ENCODE measurements around the gene PRSS2.

Gene PRSS2

DNA sequence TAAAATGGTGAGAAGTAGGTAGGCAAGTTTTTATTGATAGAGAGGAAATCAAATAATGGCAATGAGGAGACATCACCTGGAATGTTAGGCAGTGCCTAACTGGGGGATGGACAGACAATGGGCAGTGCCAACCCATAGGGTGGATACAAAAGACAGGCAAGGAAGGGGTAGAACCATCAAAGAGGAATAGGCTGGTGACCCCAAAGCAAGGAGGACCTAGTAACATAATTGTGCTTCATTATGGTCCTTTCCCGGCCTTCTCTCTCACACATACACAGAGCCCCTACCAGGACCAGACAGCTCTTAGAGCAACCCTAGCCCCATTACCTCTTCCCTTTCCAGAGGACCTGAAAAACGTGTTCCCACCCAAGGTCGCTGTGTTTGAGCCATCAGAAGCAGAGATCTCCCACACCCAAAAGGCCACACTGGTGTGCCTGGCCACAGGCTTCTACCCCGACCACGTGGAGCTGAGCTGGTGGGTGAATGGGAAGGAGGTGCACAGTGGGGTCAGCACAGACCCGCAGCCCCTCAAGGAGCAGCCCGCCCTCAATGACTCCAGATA, 30.0 kb downstream of the PRSS2 start:
- DNase-seq (ENCODE audit: low spot score): no peak

GRCh38 chr7:142801601-142802295, 31.0 kb downstream of the PRSS2 start:
- DNase-seq (ENCODE audit: low spot score): no peak

GRCh38 chr7:142802301-142802700, 31.5 kb downstream of the PRSS2 start:
- DNase-seq (ENCODE audit: low spot score): no peak

GRCh38 chr7:142803901-142804300, 33.1 kb downstream of the PRSS2 start:
- DNase-seq (ENCODE audit: low spot score): no peak

GRCh38 chr7:142804728-142805207, 34.0 kb downstream of the PRSS2 start:
- no peak for DNase-seq (ENCODE audit: low spot score)

GRCh38 chr7:142805350-142806021, 34.7 kb downstream of the PRSS2 start:
- no peak for DNase-seq (ENCODE audit: low spot score)

DNA sequence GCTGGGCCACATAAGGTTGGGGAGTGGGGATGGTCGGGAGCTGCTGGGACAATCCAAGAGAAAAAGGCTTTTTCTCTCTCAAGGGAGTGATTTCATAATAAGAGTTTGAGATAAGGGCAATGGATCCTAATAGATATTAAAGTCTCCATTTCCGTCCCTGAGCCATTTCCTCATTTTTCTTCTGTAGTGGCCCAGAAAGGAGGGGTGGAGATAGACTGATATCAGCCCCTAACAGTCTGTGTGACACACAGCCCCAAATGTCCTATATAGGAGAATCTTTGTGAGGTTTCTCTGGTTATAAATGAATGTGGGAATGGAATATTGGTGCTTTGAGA, 35.2 kb downstream of the PRSS2 start:
- no peak for DNase-seq (ENCODE audit: low spot score)

- no peak for DNase-seq (ENCODE audit: low spot score)
Observed at GRCh38 chr7:142806957-142807356, 36.2 kb downstream of the PRSS2 start.

GRCh38 chr7:142807855-142808460, 37.2 kb downstream of the PRSS2 start:
- DNase-seq (ENCODE audit: low spot score): no peak

GRCh38 chr7:142808461-142808801, 37.7 kb downstream of the PRSS2 start:
- no peak for DNase-seq (ENCODE audit: low spot score)

DNA sequence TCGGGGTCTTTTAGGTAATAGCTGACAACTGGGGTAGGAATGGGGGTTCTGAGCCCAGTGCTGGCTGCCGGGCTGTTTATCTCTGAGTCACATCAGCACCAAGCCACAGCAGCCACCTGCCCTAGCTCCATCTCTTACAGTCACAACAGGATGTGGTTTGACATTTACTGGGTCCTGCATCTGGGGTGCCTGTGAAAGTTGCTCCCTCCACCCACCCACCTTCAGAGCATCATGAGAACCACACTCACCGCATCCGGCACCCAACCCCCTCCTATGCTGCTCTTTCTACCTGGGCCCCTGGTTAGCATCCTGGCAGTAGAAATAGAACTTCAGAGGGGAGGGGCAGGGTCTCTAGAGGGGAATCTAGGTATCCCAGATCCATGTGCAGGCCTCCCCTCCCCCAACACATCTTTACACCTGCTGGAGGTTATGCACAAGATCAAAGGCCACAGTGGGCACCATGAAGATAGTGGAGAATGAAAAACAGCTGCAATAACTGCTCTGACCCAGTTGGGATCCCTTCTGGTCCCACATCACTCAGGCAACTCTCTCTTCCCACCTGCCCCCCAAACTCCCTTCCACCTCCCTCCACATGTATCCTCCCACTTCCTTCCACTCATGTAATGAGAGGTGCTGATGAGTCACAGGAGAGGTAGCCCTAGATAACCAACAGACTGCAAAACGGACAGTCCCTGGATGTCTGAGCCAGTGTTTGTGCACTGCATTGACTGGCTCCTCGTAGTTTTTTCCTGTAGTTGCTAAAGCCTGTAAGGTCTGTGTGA, 38.2 kb downstream of the PRSS2 start:
- DNase-seq (ENCODE audit: low spot score): no peak

GRCh38 chr7:142809671-142810070, 38.9 kb downstream of the PRSS2 start:
- DNase-seq (ENCODE audit: low spot score): no peak

DNA sequence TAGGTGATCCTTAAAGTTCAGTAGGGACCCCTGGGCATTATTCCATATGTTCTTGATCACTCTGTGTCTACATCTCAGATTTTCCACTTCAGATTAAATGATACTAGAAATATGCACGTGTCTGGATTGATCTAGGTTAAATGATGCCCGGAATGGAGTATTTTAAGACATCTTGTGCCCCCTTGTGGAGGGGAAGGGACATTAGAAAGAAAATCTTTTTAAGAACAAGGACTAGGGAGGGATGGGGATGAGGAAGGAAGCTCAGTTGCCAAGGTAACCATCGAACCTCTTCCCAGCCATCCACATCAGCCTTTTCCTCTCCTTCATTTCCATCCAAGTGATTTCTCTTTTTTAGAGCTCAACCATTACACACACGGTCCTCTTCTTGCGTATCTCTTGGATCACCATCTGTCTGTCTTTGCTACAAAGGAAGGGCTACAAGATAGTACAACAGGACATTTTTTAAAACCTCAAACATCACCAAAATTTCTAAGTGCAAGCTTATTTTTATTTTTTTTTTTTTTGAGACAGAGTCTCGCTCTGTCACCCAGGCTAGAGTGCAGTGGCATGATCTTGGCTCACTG, 40.5 kb downstream of the PRSS2 start:
- peak; percentile 64 for DNase-seq (ENCODE audit: low spot score)

DNA sequence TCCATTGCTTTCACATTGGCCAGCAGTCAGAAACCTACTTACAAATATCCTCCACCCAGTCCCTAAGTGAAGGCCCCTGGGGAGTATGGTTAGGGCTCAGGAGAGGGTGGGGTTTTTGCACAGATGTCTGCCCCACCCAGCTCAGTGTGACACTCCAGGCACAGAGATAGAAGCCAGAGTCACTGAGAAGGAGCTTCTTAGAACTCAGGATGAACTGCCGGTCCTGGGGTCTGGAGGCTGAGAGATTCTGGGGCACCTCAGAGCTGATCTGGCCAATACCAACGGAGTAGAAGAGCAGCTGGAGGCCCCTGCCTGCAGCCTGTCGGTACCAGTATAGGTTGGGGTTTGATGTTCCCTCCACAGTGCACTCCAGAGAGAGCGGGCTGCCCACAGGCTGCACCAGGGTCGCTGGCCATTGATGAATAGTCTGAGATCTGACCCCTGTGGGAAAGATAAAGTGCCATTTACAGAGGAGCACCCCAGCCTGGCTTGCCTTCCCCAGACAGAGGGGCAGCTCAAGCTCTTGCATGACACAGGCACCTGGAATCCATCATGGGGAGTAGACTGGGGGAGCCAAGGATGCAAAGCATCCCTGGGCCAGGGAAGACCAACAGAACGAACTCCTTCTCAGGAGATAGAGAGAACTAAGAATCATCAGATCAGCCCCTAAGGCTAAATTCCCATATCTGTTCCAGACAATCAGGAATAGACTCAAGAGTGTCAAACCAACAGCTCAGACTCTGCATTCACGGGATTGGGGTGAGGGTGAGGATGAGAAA, 41.9 kb downstream of the PRSS2 start:
- peak; percentile 7 for DNase-seq (ENCODE audit: low spot score)

GRCh38 chr7:142813226-142813625, 42.5 kb downstream of the PRSS2 start:
- DNase-seq (ENCODE audit: low spot score): no peak

DNA sequence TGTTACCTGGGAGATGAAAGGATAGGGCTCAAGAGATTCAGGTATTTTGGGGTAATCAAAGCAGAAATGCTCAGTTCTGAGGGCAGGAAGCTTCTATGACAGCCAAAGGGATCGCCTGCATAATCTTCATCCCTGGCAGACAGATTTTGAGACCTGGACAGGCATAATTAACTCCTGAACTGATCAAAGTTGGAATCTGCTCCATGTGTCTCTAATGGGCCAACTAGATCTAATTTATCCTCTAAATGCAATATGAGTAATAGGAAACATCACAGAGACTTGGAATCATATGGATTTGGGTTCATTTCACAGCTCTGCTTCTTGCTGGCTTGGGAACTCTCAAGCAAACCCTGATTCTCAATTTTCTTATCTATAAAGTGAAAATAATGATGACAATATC, 42.9 kb downstream of the PRSS2 start:
- DNase-seq (ENCODE audit: low spot score): peak; percentile 22

- DNase-seq (ENCODE audit: low spot score): no peak
Observed at GRCh38 chr7:142814451-142814850, 43.7 kb downstream of the PRSS2 start.

DNA sequence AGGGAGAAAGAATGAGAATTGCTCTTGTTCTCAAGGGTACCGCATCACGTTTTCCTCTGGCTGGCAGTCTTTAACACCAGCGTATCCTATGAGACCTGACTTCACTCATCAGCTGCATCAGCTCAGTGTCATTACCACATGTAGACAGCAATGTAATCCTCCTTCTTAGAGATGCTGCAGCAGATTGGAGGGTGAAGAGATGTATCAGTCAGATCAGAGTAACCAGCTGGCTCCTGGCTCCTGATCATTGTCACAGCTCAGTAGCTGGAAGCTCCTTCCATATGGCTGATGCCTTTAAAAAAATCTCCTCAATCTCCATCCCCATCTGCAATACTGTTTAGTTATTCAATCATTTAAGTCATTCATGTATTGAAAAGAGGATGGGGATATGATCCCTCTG, 44.4 kb downstream of the PRSS2 start:
- DNase-seq (ENCODE audit: low spot score): peak; percentile 39

- DNase-seq (ENCODE audit: low spot score): no peak
Observed at GRCh38 chr7:142817506-142817905, 46.7 kb downstream of the PRSS2 start.

DNA sequence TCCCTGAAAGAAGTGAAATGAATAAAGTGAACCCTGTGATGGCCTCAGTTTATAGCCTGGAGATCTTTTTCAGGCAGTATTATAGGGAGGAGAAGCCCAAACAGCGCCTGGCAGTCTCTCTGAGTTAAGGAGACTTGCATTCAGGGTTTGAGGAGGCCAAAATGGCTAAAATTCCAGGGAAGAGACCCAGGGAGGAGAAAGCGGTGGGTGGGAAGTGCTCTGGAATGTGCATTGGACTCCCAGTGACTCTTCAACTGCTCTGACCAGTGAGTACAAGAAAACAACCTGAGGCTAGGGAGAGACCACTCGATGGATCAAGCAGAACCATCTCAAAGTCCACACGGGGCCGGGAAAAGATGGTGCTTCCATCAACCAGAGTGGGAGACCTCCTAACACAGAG, 48.8 kb downstream of the PRSS2 start:
- no peak for DNase-seq (ENCODE audit: low spot score)

GRCh38 chr7:142822714-142823113, 51.9 kb downstream of the PRSS2 start:
- no peak for DNase-seq (ENCODE audit: low spot score)

Data from SK-N-DZ (cell line).